Stimulated activated CD4-positive, alpha-beta T cell treated with anti-CD3 and anti-CD28 coated beads, Interleukin-15, amount 100 ng/mL, for 24 hours (primary cell): ENCODE measurements around the gene KMT2D.
A peak's percentile ranks its signal among the peaks of the same experiment; 100 is the strongest.
"Not testable (repeated sequence)": the region's sequence is repeated elsewhere in the genome, so short reads cannot be mapped to it uniquely, and the experiment has no call there.

Source experiments
- DNase-seq: peaks from one replicate; pipeline ENCODE4 v3.0.0-alpha.2; 2020

Gene KMT2D

DNA sequence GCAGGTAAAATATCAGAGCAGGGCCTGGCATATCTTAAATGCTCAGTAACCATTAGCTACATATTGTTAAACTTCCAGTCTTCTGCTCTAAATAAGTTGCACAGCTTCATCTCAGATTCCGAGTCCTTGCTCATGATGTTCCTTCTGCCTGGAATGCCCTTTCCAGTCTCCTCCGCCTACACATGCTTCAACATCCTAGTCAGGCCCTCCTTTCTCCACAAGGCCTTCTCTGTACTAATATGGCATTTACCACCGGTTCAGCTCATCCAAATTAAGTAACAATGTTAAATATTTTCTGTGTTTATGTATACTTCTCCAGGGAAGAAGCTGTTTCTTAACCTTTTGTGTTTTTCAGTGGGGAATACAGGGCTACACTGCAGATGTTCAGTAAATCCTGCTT is 25.5 kb upstream of the KMT2D start:
- no peak for DNase-seq

DNA sequence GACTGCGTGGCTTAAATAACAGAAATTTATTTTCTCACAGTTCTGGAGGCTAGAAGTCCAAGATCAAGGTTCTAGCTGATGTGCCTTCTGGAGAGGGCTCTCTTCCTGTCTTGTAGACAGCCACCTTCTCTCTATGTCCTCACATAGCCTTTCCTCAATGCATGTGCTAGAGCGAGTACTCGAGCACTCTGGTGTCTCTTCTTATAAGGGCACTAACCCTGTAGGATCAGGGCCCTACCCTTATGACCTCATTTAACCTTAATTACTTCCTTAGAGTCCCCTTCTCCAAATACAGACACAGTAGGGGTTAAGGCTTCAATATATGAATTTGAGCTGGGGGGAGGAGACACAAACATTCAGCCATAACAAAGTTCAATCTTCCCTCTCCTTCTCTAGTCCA is 23.8 kb upstream of the KMT2D start:
- DNase-seq = no peak

DNA sequence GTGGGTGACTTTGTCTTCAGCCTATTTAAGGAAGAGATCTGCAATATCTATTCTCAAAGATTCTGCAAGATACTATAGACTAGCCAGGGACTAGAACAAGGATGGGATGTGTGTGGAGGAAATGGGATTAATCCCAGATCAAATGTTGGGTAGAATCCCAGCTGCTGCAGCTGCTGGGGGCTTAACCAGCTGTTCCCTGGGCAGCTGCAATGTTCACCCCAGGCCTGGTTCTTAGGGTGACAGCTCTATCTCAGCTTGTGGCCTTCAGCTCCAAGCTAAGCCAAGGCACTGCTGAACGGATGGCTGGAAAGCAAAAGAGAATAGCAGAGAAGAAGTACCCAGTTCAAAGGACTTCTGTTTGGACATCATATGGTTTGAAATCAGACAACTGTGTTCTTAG is 19.2 kb upstream of the KMT2D start:
- DNase-seq = no peak

DNA sequence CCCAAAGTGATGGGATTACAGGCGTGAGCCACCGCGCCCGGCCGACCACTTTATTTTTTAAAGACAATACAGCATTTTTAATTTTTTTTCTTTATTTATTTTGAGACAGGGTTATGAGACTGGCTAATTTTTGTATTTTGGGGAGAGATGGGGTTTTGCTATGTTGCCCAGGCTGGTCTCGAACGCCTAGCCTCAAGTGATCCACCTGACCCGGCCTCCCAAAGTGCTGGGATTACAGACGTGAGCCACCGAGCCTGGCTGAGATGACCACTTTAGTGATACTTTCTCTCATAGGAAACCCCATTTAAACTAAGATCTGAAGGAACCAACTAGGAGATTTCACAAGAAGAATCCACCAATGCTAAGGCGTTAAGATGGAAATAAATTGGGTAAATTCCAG is 10.4 kb upstream of the KMT2D start:
- no peak for DNase-seq

DNA sequence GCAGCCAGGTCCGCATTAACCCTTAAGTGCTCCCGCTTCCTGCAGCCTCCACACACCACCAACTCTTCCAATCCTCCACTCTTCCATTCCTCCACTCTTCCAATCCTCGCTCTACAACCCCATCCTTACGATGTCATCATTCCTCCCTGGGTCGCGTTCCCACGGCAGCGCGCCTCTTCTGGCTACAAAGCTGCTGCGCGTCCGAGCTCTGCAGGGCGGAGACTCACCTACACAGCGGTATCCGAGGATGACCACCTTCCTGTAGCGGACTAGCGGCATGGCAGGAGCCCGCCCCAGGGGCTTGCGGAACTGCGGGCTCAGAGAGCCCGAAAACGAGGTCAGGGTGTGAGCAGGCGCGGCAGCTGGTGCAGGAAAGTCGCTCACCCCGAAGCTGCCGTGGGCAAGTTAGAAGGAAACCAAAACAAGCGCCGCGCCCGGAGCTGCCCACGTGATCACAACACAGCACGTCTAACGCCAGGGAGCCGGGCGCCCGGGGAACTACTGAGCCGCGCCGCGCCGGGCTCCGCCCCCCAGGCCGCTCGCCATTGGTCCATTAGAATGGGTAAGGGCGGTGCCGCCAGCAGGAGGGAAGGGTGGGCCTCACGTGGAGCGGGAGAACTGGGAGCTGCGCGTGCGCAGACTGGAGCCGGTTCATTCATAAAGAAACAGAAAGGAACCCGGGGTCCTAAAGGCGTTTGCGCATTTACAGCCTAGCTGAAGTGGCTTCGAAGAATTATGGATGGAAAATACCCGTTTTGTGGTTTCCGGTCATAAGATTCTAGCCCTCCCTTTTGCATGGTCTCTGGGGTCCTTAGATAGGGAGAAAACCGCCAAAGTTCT is 9.1 kb upstream of the KMT2D start, which contains the start of gene RHEBL1:
TSS of gene RHEBL1 (minus strand) at position 473 of the 840 bp plus-strand sequence. CDS start at position 279, 194 bp downstream.
- peak; percentile 99 for DNase-seq

DNA sequence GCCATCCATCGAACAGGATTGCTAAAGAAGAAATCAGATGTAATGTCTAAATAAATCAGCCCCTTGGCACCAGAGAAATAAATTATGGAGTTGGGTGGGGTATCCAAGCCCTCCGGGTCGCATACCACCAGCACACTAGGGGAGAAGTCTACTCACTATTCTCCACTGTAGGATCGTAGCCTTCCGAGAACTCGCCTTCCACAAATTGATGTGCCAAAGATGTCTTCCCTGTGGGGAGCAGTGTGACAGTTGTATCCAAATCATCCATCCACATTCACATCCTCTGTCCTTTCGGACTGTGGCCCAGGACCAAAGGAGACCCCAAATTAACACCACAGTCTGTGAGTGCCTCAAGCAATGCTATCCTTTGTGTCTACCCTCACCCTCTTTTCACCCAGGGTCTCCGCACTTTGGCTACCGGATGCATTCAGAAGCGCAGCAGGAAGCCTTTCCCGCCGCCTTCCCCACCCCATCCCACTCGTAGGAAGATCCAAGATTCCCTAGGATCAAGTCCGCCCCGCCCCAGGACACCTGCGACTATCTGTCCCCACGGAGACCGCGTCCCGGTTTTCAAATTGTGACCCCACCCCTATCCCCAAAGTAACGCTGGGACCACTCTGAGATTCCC is 8.4 kb upstream of the KMT2D start:
- no peak for DNase-seq

DNA sequence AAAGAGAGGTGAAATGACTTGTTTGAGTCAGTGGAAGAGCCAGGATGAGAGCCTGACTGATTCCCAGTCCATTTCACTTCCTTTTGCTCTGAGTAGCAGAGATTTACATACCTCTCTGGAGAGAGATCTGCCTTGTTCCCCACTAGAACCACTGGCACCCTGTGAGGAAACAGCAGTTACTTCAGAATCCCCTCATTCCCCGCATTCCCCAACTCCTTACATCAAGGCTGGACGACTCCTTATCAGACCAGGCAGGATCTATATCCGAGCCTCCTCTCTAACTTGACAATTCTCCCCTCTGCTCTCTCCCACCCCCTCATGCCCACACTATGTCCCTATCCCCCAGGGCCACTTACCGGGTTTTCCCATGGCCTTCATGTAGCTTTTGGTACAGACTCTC is 5.5 kb upstream of the KMT2D start:
- DNase-seq = no peak

DNA sequence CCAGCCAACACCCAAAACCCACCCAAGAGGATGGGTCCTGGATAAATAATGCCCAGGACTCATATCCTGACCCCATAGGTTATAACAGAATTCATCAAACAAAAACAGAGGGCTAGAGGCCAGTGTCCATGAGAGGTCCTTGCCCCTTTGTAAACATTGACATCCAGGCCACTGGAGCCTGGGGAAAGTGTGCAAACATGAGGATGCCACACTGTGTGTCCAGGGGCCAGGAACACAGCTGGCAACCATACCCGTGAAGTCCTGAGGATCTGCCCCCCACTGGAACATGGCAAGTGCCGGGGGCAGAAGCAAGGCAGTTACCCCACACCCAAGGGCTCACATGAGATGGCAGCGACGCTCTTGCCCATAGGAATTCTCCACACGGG is 4.2 kb upstream of the KMT2D start:
- no peak for DNase-seq

DNA sequence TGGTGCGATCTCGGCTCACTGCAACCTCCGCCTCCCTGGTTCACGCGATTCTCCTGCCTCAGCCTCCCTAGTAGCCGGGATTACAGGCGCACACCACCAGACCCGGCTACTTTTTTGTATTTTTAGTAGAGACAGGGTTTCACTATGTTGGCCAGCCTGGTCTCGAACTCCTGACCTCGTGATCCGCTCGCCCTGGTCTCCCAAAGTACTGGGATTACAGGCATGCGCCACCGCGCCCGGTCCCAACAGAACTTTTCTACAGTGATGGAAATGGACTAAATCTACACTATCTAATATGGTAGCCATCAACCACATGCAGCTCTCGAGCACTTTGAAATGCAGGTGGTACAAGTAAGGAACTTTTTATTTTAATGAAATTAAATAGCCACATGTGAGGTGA is 1.3 kb upstream of the KMT2D start:
- DNase-seq = not testable (repeated sequence)

DNA sequence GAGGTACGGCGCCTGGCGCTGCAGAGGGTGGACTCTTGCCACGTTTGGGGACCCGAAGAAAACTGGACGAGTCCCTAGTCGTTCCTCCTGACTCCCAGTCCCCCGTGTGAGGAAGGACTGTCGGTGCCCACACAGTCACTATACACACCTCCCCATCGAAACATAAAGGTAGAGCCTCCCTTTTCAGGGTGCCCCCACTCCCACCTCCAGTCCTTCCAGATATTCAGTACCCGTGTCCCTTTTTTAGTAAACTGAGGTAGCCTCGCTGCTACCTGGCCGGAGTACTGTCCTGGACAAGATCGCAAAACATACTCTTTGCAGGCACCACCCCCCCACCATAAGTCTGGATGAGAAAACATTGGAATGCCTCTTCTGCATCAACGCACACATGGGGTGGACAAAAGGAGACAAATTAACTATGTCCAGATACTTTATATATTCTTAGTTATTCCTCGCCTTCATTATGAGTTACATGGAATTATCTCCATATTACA is 610 bp upstream of the KMT2D start:
- no peak for DNase-seq

DNA sequence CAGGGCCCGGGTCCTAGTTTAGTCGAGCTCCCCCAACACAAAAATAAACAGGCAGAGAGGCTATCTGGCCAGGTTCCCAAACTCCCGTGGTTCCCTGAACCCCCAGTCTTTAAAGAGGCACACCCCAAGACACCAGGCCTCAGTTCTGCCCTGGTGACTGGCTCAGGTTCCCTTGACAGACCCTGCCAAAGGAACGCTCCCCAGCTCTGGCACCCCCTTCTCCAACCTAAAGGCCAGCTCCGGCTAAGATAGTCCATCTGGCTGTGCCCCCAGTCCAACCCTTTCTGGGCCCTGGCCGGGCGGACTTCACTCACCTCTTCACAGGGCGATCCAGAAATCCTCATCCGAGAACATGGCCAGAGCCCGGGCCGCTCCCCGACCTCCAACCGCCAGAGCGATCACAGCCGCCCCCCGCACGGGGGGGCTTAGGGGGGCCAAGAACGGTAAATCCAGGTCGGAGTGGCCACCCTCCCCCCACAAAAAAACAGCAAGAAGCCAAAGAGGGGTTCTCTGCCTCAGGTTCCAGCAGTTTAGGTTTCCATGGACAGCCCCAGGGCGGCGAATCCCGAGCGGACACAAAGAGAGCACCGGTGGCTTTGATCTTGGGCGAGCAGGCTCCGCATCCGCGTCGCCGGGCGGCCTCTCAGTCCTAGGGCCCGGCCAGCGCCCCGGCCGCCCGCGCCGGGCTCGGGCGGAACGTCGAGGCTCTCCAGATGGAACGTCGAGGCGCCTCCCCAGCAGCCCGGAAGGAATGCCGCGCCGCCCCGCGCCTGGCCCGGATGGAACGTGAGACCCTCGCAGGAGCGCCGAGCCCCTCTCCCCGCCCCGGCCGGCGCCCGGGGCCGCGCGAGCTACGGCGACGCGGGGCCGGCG is 1.1 kb downstream of the KMT2D start:
- peak; percentile 34 for DNase-seq

DNA sequence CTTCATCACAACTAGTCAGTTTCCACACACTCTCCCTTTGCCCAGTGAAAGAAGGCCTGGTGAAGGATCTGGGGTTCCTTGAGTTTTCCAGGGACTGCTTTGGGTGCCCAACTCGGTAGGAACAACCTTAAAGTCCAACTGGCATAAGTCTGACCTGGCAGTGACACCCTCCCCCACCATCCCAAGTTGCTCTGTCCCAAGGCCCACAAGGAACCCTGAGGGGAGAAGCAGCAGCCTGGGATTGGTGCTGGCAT is 1.6 kb downstream of the KMT2D start:
- DNase-seq = no peak

DNA sequence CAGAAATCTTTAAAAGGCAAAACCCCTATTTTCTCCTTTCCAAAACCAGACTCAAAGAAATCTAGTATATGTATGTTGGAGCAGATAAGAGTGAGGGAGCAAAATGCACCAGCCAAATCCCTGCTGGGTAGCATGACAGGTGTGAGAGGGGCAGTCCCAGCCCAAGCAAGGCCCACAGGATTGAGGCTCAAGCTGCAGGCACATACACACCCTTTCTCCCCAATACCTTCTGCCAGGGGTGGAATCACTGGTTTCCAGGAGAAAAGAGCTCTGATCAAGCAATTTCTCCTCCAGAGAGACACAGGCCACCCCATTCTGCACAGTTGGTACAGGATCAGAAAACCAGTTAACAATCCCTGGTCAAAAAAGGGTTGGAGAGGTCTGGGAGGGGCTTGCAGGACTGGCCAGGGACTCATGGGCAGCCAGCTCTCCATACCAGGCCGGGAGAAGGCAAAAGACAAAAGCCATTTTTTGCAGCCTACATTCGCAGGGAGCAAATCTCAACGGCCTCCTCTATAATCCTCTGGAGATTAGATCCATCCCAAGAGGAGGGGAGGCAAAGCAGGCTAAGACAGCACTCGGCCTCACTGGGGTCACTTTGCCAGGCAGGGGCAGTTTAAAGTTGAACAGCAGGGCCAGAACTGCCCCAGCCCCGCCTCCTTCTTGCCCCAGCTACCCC is 2.1 kb downstream of the KMT2D start:
- no peak for DNase-seq

DNA sequence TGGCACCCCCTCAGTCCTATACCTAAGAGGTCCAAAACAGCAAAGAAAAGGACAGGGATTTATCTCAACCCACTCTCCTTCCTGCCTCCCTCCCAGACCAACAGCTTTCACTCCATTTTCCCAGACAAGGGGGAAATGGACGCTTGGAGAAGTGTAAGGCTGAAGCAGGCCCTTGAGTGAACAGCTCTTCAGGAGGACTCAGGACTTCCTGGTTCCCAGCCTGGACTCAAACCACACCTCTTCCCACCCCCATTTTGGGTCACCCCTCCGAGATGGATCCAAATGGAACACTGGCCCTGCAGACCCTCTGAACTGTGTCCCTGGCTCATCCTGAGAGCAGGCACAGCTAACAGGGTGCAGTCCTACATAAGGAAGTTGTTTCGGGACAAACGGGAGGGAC is 2.7 kb downstream of the KMT2D start:
- no peak for DNase-seq

DNA sequence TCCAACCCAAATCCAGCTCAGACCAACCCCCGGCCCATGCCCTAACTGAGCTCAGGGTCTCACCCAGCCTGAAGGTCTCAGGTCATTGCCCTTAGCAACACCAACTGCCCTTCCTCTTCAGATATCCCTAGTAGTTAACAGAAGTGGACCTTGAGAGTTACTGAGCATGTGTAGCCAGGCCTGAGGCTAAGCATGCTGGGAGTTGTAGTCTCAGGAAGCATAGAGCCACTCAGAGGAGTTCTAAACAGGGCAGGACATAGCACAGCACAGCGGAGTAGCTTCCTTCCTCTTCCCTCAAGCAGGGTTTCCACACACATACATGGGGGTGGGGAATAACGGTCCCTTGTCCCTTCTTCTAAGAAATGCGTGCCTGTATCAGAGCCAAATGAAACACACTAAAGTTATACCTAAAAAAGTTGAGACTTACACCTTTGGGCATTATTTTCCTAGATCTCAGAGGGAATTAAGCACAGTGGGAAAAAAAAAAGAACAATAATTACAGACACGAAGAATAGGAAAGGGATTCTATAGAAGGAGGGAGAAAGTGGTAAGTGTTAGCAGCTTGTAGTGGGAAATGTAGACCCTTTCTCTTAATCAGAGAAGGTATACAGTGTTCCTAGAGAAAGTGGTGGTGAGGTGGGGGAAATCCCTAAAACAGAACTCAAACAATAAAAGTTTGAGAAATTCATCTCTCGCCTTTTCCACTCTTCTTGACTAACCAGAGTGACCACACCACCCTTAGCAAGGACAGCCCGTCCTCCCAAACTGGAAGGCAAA is 4.4 kb downstream of the KMT2D start:
- DNase-seq = peak; percentile 59

DNA sequence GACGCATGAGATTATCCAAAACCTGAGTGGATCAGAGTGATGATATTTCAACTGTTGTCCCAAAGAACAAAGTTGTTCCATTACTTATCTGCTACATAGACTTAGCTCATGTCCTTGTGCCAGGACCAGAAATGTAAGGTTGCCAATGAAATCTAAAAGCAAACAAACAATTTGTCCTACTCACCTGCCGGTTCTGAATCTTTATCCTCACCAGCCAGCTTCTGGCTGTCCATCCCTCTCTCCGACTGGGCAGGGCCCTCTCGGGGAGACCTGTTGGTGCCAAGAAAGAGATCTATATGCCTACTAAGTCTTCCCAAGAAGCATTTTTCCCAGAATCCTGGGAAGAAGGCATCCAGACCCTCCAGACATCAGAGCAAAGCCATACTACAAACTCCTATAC is 5.5 kb downstream of the KMT2D start:
- no peak for DNase-seq

DNA sequence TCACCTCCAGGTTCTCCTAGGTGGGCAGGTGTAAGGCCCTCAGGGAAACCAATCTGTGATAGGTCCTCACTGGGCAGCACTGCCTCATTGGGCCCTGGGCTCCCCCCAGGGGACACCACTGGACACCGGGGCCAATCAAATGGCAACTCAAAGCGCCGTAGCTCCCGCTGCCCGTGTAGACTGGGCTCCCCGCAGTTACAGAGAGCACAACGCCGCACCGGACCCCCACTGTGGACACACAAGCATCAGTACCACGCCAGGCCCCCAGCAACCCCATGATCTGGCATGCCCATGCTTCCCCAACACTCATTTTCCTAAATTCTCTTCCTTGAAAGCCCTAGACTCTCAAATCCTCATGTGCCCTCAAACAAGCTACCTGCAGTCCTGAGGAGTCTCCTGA is 6.1 kb downstream of the KMT2D start:
- DNase-seq = no peak

DNA sequence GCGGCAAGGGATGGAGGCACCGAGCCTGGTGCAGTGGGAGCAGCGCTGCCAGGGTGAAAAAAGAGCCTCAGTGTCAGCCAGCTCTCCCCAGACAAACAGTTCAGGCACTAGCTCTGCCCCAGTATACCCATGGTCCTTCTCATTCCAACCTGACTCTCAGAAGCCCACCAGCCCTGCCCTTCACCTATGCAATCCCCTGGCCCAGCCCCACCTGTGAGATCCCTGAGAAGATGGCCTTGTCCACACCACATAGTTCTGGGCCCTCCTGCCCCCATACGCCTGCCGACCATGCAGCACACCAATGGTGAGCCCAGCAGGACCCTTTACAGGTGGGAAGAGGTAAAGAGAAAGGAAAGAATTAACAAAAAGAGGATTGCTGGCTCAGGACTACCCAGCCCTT is 6.5 kb downstream of the KMT2D start:
- no peak for DNase-seq

DNA sequence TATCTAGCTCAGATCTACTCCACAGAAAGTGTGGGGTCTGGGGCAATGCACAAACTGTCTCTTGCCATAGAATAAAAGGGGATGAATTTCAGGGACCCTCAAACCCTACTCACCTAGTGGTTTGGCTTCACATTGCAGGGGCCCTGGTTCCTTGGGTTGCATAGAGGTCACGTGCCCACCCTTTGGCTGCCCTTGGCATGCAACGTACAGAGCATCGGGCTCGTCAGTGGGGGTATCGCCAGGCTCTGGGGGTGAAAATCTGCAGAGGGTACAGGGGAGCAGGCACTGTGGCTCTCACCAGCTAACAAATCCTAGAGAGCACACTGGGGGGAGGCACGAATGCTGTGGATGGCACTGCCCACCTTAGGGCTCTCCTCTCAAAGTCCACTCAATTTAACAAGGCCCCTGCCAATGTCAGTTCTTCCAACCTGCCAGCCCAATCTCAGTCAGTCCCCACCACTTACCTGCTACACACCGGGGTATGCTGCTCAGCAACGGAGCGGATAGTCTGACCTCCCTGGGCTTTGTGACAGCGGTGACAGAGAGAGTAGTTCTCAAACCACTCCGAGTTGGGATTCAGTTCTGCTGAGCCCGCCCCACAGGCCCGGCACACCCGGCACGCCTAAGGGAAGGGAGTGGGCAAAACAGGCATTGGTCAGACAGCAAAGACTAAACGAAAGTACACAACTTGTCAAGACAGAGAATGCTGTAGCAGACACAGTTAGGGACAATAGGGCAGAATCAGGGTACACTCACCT is 8.0 kb downstream of the KMT2D start:
- DNase-seq = no peak

DNA sequence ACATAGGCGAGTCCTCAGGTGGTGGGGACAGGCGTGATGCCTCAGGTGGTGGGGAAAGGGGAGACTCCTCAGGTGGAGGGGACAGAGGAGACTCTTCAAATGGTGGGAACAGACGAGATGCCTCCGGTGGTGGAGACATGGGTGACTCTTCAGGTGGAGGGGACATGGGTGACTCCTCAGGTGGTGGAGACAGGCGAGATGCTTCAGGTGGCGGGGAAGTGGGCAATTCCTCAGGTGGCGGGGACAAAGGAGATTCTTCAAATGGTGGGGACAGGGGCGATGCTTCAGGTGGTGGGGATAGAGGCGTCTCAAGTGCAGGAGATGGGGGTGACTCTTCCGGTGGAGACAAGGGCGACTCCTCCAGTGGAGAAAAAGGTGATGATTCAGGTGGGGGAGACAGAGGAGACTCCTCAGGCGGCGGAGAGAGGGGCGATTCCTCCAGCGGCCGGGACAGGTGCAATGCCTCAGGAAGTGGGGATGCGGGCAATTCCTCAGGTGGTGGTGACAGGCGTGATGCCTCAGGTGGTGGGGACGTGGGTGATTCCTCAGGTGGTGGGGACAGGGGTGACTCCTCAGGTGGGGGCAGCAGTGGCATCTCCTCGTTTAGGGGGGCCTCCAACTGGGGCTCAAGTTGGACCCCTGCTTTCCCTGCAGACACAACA is 8.7 kb downstream of the KMT2D start:
- DNase-seq = no peak

DNA sequence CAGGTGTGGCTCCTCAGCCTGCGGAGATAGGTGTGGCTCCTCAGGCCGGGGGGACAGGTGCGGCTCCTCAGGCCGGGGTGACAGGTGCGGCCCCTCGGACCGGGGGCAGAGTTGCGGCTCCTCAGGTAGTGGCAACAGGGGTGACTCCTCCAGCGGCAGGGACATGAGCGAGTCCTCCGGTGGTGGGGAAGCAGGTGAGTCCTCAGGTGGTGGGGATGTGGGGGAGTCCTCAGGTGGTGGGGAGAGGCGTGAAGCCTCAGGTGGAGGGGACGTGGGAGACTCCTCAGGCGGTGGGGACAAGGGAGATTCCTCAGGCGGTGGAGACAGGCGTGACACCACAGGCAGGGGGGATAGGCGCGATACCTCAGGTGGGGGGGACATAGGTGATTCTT is 9.2 kb downstream of the KMT2D start:
- no peak for DNase-seq
